GM18507 (cell line): ENCODE results near the gene ZNF773.

Experiments
- DNase-seq: peaks from one replicate; pipeline ENCODE4 v3.0.0; 2011; ENCODE audit warnings: low read depth; ENCODE audit not compliant: insufficient read length; ENCODE audit errors: extremely low spot score
- FAIRE-seq: peaks from 2 replicates; lab custom pipeline; 2011; peaks lifted over from hg19 to GRCh38; lab: Jason Lieb, UNC

Gene ZNF773

DNA sequence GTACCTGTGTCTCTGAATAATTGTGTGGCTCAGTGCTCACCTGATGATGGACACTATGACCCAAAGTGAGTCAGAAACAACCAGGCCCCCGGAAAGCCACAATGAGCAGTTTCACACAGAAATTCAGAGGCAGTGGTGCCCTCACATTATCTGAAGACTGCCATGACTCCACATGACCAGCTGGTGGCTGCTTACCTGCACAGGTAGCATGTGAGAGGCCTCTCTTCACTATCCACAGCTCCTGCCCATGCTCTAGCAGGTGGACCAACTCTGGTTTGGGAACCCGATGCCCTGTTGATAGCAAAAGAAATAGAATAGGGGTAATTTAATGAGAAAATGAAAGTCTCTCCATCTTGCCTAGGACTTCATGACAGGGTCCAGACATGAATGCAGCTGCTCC lies 52.7 kb downstream of the ZNF773 start:
- FAIRE-seq (no peak), DNase-seq (no peak)

DNA sequence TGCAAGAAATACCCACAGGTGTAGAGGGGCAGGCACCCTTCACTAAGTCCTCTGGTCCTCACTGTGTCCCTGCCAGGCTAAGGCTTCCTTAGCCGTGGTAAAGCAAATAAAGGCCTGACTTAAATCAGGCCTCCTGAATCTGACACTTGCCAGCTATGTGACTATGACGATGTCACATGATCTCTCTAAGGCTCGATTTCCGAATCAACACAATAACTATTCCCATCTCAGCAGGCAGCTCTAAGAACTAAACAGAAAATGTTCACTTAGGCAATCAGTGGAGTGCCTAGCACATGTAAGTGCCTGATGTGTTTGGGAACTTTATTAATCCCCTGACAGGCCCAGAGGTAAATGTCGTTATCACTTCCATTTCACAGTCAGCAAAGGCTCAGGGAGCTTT lies 57.9 kb downstream of the ZNF773 start:
- DNase-seq (no peak), FAIRE-seq (no peak)
